ENCODE measurements around the gene SEMA6A. TPM values are rescaled to one million over a fixed set of nuclear protein-coding genes. Genes with fewer than 3 reads are reported as not detected.
A peak's percentile ranks its signal among the peaks of the same experiment; 100 is the strongest.

SEMA6A gene
- total and polyA plus RNA-seq, 2 of the 13 experiments (the other 11 are each of a cell fraction or from before 2014, with no cell fraction given) = 5.1 to 6.5 TPM

GRCh38 chr5:116572350-116573278 lies 2.0 kb downstream of the SEMA6A start (continued):
- no peak for TF ChIP-seq ZNF407 (CRISPR knock-in tag; IDR thresholded peaks at IDR 0.05; ENCODE audit: not compliant biosample characterization)
- 0 out of 2 replicates have a peak, but pooled peaks have one; percentile 21 for TF ChIP-seq AFF4 (CRISPR knock-in tag; IDR thresholded peaks at IDR 0.05)
- 0 out of 2 replicates have a peak, but pooled peaks have one; percentile 25 for TF ChIP-seq ZNF616 (CRISPR knock-in tag; IDR thresholded peaks at IDR 0.05; ENCODE audit: low read depth)
- no peak for TF ChIP-seq SETDB1 (CRISPR knock-in tag; IDR thresholded peaks at IDR 0.05; ENCODE audit: borderline replicate concordance)
- no peak for TF ChIP-seq ZEB1 (IDR thresholded peaks at IDR 0.05; ENCODE audit: insufficient replicate concordance, low read depth)
- no peak for TF ChIP-seq CEBPB (IDR thresholded peaks at IDR 0.05; ENCODE audit: borderline replicate concordance, low read depth, low read length)
- TF ChIP-seq ZNF207 (IDR thresholded peaks at IDR 0.05; ENCODE audit: borderline replicate concordance) = no peak
- no peak for TF ChIP-seq CBX1 (IDR thresholded peaks at IDR 0.05; ENCODE audit: low read depth)
- peak; percentile 59 for TF ChIP-seq AGO1 (IDR thresholded peaks at IDR 0.05; ENCODE audit: low read depth, low read length, poor library complexity, severe bottlenecking)
- no peak for TF ChIP-seq GMEB2 (CRISPR knock-in tag; IDR thresholded peaks at IDR 0.05; ENCODE audit: low read depth)
- no peak for TF ChIP-seq HNF4G (IDR thresholded peaks at IDR 0.05; ENCODE audit: borderline replicate concordance, low read depth, low read length)
- no peak for TF ChIP-seq HNF4G (CRISPR knock-in tag; IDR thresholded peaks at IDR 0.05; ENCODE audit: borderline replicate concordance, low read depth)
- no peak for TF ChIP-seq ZSCAN22 (CRISPR knock-in tag; IDR thresholded peaks at IDR 0.05)
- TF ChIP-seq ZZZ3 (CRISPR knock-in tag; IDR thresholded peaks at IDR 0.05; ENCODE audit: borderline replicate concordance) = no peak
- TF ChIP-seq RFX3 (CRISPR knock-in tag; IDR thresholded peaks at IDR 0.05) = no peak

Data from HepG2 (cell line).